KMS-11 (cell line): Measurements from ENCODE around the gene ACTL7B.
A peak's percentile ranks its signal among the peaks of the same experiment; 100 is the strongest.
"Not testable (repeated sequence)": the region's sequence is repeated elsewhere in the genome, so short reads cannot be mapped to it uniquely, and the experiment has no call there.

Experiments used
- H2AFZ ChIP-seq: fragments of 200-600 bp; sonication (generic); 2 replicates; pipeline ENCODE4 v1.6.1; 2016; ENCODE audit warnings: antibody characterized with exemption, mixed run types, low read depth
- H3K27ac ChIP-seq: fragments of 200-600 bp; sonication (generic); 2 replicates; pipeline ENCODE4 v1.6.1; 2016; ENCODE audit warnings: mild to moderate bottlenecking, mixed run types
- H3K27me3 ChIP-seq: fragments of 200-600 bp; sonication (generic); 2 replicates; pipeline ENCODE4 v1.6.1; 2017; ENCODE audit warnings: mild to moderate bottlenecking, low read depth, mixed run types, moderate library complexity; ENCODE audit not compliant: insufficient read depth
- H3K36me3 ChIP-seq: fragments of 200-600 bp; sonication (generic); 2 replicates; pipeline ENCODE4 v1.6.1; 2017; ENCODE audit warnings: mild to moderate bottlenecking, mixed run types; ENCODE audit not compliant: insufficient read depth
- H3K4me1 ChIP-seq: fragments of 200-600 bp; sonication (generic); 2 replicates; pipeline ENCODE4 v1.6.1; 2016; ENCODE audit warnings: mild to moderate bottlenecking, low read depth, mixed run types; ENCODE audit not compliant: poor library complexity, severe bottlenecking
- H3K4me2 ChIP-seq: fragments of 200-600 bp; sonication (generic); 2 replicates; pipeline ENCODE4 v1.7.0; 2016; ENCODE audit warnings: mild to moderate bottlenecking, mixed run types
- H3K4me3 ChIP-seq: fragments of 200-600 bp; sonication (generic); IDR thresholded peaks from 2 replicates; pipeline ENCODE4 v1.6.1; 2017; ENCODE audit warnings: low read depth, low read length, mixed read lengths; ENCODE audit not compliant: insufficient read depth
- H3K79me2 ChIP-seq: fragments of 200-600 bp; sonication (generic); 2 replicates; pipeline ENCODE4 v1.6.1; 2016; ENCODE audit warnings: low read depth, mixed run types; ENCODE audit not compliant: insufficient read depth
- H3K9ac ChIP-seq: fragments of 200-600 bp; sonication (generic); 2 replicates; pipeline ENCODE4 v1.6.1; 2016; ENCODE audit warnings: mild to moderate bottlenecking, mixed run types
- H4K20me1 ChIP-seq: fragments of 200-600 bp; sonication (generic); 2 replicates; pipeline ENCODE4 v1.6.1; 2016; ENCODE audit warnings: mild to moderate bottlenecking, mixed run types; ENCODE audit not compliant: insufficient read depth
- TF ChIP-seq, protein P1 (sequence below): fragments of 200-600 bp; sonication (generic); conservative IDR thresholded peaks from 2 replicates; pipeline ENCODE4 v1.6.1; 2017; ENCODE audit warnings: low read depth, mild to moderate bottlenecking, antibody characterized with exemption, low read length, moderate library complexity, mixed read lengths

Gene ACTL7B

GRCh38 chr9:108889649-108890067, 33.9 kb upstream of the ACTL7B start:
- Histone ChIP-seq H3K4me1 (peaks cover 42% of the 10 kb centered on the region), H3K79me2 (no peaks in the 10 kb centered on the region), H3K36me3 (no peaks in the 10 kb centered on the region), H3K9ac (no peak overlapping the region), H4K20me1 (no peaks in the 10 kb centered on the region), H3K4me2 (no peak overlapping the region; the same call in 1 of the 2 replicates), H3K27me3 (no peaks in the 10 kb centered on the region), H3K27ac (no peak overlapping the region), H2AFZ (no peak overlapping the region), H3K4me3 (no peak overlapping the region)
- TF ChIP-seq, protein P1, sequence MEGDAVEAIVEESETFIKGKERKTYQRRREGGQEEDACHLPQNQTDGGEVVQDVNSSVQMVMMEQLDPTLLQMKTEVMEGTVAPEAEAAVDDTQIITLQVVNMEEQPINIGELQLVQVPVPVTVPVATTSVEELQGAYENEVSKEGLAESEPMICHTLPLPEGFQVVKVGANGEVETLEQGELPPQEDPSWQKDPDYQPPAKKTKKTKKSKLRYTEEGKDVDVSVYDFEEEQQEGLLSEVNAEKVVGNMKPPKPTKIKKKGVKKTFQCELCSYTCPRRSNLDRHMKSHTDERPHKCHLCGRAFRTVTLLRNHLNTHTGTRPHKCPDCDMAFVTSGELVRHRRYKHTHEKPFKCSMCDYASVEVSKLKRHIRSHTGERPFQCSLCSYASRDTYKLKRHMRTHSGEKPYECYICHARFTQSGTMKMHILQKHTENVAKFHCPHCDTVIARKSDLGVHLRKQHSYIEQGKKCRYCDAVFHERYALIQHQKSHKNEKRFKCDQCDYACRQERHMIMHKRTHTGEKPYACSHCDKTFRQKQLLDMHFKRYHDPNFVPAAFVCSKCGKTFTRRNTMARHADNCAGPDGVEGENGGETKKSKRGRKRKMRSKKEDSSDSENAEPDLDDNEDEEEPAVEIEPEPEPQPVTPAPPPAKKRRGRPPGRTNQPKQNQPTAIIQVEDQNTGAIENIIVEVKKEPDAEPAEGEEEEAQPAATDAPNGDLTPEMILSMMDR: peak; percentile 50

- peak overlapping the region; percentile 42 for H3K27ac ChIP-seq
- H3K4me3 ChIP-seq, H2AFZ ChIP-seq, H3K27me3 ChIP-seq, H3K79me2 ChIP-seq, H3K36me3 ChIP-seq, H4K20me1 ChIP-seq, H3K9ac ChIP-seq: not testable (repeated sequence)
- H3K4me2 ChIP-seq: peak overlapping the region; percentile 21
- H3K4me1 ChIP-seq: peaks cover 45% of the 10 kb centered on the region
Observed at GRCh38 chr9:108886594-108887271, 30.9 kb upstream of the ACTL7B start.

DNA sequence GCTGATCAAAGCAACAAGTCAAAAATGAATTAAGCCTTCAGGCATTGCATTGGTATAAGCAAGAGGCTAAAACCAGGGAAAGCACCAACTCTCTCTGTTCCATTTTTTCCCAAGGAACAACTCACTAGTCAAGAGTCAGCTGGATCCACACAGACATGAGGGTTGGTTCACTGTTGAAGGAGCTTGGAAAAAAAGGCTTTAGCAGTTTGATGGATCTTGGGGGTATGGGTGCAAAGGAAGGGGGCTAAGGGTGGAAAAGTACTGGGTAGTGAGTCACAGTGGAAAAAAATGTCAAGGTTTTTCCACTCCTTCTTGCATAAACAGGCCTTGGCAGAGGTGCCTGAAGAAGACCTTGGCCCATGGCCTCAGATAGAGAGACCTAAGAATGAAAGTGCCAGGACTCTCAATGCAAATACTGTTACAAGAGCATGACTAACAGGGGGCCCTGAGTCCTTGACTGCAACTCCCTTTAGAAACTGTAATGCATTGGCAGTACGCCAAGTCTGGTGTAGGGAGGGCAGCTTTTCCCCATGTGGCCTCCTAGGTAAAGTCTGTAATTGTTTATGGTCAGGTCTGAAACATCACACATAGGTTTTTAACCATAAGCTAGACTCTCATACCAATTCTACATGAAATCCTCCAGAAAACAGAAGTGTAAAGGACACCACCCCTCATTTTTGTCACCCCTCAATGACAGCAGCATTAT, 30.0 kb upstream of the ACTL7B start:
- no peaks in the 10 kb centered on the region for H3K36me3 ChIP-seq
- H3K79me2 ChIP-seq: no peaks in the 10 kb centered on the region
- TF ChIP-seq, protein P1: no peak
- H4K20me1 ChIP-seq: no peaks in the 10 kb centered on the region
- H3K27ac ChIP-seq: peak overlapping the region; percentile 42
- H3K4me1 ChIP-seq: peaks cover 45% of the 10 kb centered on the region
- peak overlapping the region; percentile 21 for H3K4me2 ChIP-seq
- no peak overlapping the region for H2AFZ ChIP-seq
- no peak overlapping the region for H3K9ac ChIP-seq
- no peak overlapping the region for H3K4me3 ChIP-seq
- H3K27me3 ChIP-seq: no peaks in the 10 kb centered on the region

GRCh38 chr9:108884701-108885100, 28.9 kb upstream of the ACTL7B start:
- TF ChIP-seq, protein P1: no peak
- H3K36me3 ChIP-seq: no peaks in the 10 kb centered on the region
- H3K27me3 ChIP-seq: no peaks in the 10 kb centered on the region
- no peak overlapping the region for H3K27ac ChIP-seq
- no peak overlapping the region for H3K9ac ChIP-seq
- H3K79me2 ChIP-seq: no peaks in the 10 kb centered on the region
- 0 out of 2 replicates have a peak overlapping the region, but pooled peaks have one; percentile 21 for H3K4me2 ChIP-seq
- no peak overlapping the region for H2AFZ ChIP-seq
- no peak overlapping the region for H3K4me3 ChIP-seq
- H4K20me1 ChIP-seq: no peaks in the 10 kb centered on the region
- H3K4me1 ChIP-seq: peaks cover 38% of the 10 kb centered on the region

- Histone ChIP-seq H2AFZ (no peak overlapping the region), H3K27ac (no peak overlapping the region), H3K4me2 (no peak overlapping the region), H3K27me3 (no peaks in the 10 kb centered on the region), H4K20me1 (no peaks in the 10 kb centered on the region), H3K9ac (no peak overlapping the region), H3K79me2 (no peaks in the 10 kb centered on the region), H3K4me3 (no peak overlapping the region), H3K36me3 (no peaks in the 10 kb centered on the region), H3K4me1 (peaks cover 29% of the 10 kb centered on the region)
- TF ChIP-seq, protein P1: no peak
Observed at GRCh38 chr9:108883085-108883484, 27.3 kb upstream of the ACTL7B start.
